ENCODE data around the gene ANKDD1B.

The ANKDD1B gene

DNA sequence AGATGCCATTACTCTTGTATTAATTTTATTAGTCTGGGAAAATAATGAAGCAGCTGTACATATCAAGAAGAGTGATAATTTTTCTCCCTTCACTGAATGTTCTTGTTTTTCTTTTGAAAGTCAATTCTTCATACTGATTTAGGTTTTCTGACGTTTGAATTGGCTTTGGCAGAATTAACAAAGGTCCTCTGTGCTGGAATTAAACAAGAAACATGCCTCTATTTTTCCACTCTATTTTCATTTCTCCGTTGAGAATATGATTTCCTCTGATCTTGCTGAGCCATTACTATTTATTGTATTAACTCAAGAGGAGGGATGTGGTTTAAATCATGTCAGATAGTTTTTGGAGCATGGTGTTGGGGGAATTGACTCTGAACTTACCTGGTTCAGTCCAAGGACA lies 42.3 kb downstream of the ANKDD1B start:
- H3K27ac ChIP-seq: no peak overlapping the region
- no peak overlapping the region for H3K4me3 ChIP-seq
- H3K9me3 ChIP-seq: no peaks in the 10 kb centered on the region
- no peaks in the 10 kb centered on the region for H3K27me3 ChIP-seq
- TF ChIP-seq, protein P1, sequence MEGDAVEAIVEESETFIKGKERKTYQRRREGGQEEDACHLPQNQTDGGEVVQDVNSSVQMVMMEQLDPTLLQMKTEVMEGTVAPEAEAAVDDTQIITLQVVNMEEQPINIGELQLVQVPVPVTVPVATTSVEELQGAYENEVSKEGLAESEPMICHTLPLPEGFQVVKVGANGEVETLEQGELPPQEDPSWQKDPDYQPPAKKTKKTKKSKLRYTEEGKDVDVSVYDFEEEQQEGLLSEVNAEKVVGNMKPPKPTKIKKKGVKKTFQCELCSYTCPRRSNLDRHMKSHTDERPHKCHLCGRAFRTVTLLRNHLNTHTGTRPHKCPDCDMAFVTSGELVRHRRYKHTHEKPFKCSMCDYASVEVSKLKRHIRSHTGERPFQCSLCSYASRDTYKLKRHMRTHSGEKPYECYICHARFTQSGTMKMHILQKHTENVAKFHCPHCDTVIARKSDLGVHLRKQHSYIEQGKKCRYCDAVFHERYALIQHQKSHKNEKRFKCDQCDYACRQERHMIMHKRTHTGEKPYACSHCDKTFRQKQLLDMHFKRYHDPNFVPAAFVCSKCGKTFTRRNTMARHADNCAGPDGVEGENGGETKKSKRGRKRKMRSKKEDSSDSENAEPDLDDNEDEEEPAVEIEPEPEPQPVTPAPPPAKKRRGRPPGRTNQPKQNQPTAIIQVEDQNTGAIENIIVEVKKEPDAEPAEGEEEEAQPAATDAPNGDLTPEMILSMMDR (IDR thresholded peaks at IDR 0.05): no peak
- DNase-seq: no peak
- intact Hi-C loops (cut with DNase I; ENCODE audit: low total_unique reads): no loop called here
- H3K4me1 ChIP-seq: peaks cover 0 to 5% (median 2%) of the 10 kb centered on the region in 4 donors
- H3K36me3 ChIP-seq: no peaks in the 10 kb centered on the region

DNA sequence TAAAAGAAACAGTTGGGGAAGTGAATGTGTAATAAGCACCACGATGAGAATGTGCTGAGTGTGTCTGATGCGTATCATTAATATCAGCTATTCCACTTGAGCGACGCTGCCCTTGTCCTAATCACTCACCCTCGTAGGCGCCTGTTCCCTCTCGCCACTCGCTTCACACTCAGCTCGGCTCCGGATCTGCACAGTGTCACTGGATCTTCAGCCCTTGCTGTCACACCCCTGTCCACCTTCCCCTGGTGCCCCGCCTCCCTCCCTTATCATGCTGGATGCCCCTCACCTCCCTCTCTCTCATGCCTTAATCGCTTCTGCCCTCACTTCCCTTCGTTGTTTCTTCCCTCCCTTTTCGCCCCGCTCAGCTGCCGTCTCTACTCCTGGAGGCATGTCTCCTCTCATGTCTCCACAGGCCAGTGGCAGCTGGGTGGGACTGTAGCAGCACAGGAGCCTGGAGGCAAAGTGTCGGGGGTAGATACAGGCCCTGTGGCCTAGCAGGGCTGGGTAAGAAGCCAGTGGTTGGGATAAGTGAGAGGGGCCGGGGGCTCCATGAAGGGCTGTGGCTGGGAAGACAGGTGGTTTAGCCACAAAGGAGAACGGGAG lies 43.5 kb downstream of the ANKDD1B start:
- Histone ChIP-seq H3K36me3 (no peaks in the 10 kb centered on the region), H3K27me3 (no peaks in the 10 kb centered on the region), H3K4me1 (peaks cover 0 to 5% (median 2%) of the 10 kb centered on the region in 4 donors), H3K27ac (no peak overlapping the region), H3K9me3 (no peaks in the 10 kb centered on the region), H3K4me3 (no peak overlapping the region)
- DNase-seq: no peak
- TF ChIP-seq, protein P1 (IDR thresholded peaks at IDR 0.05): no peak
- intact Hi-C loops (cut with DNase I; ENCODE audit: low total_unique reads): no loop called here

DNA sequence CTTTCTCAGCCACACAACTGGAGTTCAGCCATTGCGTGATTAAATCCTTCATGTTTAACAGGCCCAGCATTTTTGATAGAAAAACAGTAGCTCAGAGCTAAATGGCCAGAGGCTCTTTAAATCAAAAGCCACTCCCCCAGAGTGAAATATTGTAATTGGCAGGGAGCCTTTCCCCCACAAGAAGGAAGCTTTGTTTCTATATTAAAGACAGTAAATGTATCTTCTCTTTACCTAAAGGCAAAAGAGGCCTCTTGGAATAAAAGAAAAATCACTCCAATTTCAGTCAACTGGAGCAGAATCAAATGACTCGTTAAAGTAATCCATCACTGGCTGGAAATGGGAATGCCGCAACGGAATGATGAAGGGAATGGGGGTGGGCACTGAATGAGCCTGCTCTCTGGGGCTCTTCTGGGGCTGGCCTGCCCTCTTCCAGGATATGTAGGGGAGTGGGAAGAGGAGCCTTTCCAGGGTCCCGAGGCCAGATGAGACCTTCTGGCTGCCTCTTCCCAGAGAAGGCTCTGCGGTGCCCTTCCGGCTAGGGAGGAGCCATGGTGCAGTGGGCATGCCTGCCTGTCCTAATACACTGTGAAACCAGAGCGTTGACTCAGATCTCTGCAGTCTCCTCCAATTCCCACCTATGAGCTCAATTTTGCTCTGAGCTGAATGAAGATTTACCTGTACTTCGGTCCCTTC lies 45.2 kb downstream of the ANKDD1B start:
- TF ChIP-seq, protein P1 (IDR thresholded peaks at IDR 0.05): no peak
- intact Hi-C loops (cut with DNase I; ENCODE audit: low total_unique reads): no loop called here
- Histone ChIP-seq H3K4me1 (peaks cover 0 to 5% (median 2%) of the 10 kb centered on the region in 4 donors), H3K9me3 (no peaks in the 10 kb centered on the region), H3K36me3 (no peaks in the 10 kb centered on the region), H3K27me3 (no peaks in the 10 kb centered on the region), H3K27ac (peak overlapping the region; percentile 57 to 81), H3K4me3 (peak overlapping the region; percentile 60 to 61)
- no peak for DNase-seq

DNA sequence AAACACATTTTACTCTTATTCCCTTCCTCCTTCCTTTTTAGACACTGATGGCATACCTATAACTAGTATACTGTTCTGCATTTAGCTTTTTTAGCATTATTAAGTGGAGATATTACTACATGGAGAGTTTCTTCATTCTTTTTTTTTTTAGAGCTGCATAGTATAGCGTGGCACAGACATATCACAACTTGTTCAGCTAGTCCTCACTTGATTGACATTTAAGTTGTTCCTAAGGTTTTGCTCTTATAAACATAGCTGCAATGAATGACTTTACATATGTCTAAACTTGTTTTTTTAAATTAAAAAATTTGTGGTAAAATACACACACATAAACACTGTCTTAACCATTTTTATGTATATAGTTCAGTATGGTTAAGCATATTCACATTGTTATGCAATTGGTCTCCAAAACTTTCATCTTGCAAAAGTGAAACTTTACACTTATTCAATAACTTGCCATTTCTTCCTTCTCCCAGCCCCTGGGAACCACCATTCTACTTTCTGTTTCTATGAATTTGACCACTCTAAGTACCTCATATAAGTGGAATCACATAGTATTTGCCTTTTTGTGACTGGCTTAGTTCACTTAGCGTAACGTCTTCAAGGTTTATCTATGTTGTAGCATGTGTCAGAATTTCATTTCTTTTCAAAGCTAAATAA lies 48.7 kb downstream of the ANKDD1B start:
- TF ChIP-seq, protein P1 (IDR thresholded peaks at IDR 0.05): no peak
- Histone ChIP-seq H3K27me3 (no peaks in the 10 kb centered on the region), H3K9me3 (no peaks in the 10 kb centered on the region), H3K4me1 (peaks cover 0 to 5% (median 2%) of the 10 kb centered on the region in 4 donors), H3K4me3 (no peak overlapping the region), H3K36me3 (no peaks in the 10 kb centered on the region), H3K27ac (no peak overlapping the region)
- DNase-seq: no peak
- intact Hi-C loops (cut with DNase I; ENCODE audit: low total_unique reads): no loop called here

DNA sequence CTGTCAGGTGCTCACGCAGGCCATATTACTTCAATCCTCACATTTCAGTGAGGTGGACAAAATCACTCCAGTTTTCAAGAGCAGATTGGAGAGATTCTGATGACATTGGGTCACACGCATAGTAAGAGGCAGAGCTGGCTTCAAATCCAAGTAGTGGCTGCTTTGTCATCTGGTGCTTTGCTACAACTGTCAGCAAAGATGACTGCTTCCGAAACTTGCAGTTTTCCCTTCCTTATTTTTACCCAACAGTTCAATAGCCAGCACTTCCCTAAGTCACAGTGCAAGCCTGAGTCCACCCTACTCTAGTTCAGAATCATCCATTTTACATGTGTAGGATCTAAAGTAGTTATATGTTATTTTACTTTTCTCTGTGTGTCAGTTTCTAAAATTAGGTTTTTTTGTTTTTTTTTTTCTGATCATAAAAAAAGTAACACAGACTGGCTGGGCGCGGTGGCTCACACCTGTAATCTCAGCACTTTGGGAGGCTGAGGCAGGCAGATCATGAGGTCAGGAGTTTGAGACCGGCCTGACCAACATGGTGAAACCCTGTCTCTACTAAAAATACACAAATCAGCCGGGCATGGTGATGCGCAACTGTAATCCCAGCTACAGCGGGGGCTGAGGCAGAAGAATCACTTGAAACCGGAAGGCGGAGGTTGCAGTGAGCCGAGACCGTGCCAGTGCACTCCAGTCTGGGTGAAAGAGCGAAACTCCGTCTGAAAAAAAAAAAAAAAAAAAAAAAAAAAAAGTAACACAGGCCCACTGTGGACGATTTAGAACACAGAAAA lies 49.6 kb downstream of the ANKDD1B start:
- intact Hi-C loops (cut with DNase I; ENCODE audit: low total_unique reads): no loop called here
- DNase-seq: no peak

More for the DNA sequence above, 49.6 kb downstream of the ANKDD1B start:
- H3K4me1 ChIP-seq: peaks cover 0 to 5% (median 2%) of the 10 kb centered on the region in 4 donors
- H3K27me3 ChIP-seq: no peaks in the 10 kb centered on the region
- TF ChIP-seq, protein P1 (IDR thresholded peaks at IDR 0.05): no peak
- no peak overlapping the region for H3K4me3 ChIP-seq
- no peak overlapping the region for H3K27ac ChIP-seq
- no peaks in the 10 kb centered on the region for H3K9me3 ChIP-seq
- H3K36me3 ChIP-seq: no peaks in the 10 kb centered on the region
